ENCODE data around the gene NCKAP5. TPM values are rescaled to one million over a fixed set of nuclear protein-coding genes. Genes with fewer than 3 reads are reported as not detected.

NCKAP5 gene
- total and polyA plus RNA-seq, 2 of the 8 experiments (the other 6 are each of a cell fraction or from before 2014, with no cell fraction given): 0.27 to 0.86 TPM

- TF ChIP-seq CHD7 (IDR thresholded peaks at IDR 0.05; ENCODE audit: insufficient replicate concordance, low read length) (no peak), KDM5A (IDR thresholded peaks at IDR 0.05; ENCODE audit: low read length) (no peak), HDAC6 (IDR thresholded peaks at IDR 0.05; ENCODE audit: low read depth, low read length) (no peak), CBX8 (IDR thresholded peaks at IDR 0.05; ENCODE audit: borderline replicate concordance, low read depth, low read length) (no peak), POLR2A (IDR thresholded peaks at IDR 0.05; ENCODE audit: control extremely low read depth in 1 of 2, low read depth in 2 of 2, low read length in 2 of 2) (no peak), YY1 (IDR thresholded peaks at IDR 0.05; ENCODE audit: low read depth, low read length) (no peak), SIN3A (conservative IDR thresholded peaks at IDR 0.05 in 1 of 2, IDR thresholded peaks at IDR 0.05 in 1 of 2; ENCODE audit: low read depth in 1 of 2, low read length in 2 of 2) (no peak), NRF1 (IDR thresholded peaks at IDR 0.05; ENCODE audit: low read depth, low read length) (no peak)
These were observed 730.5 kb downstream of the NCKAP5 start (continued) for GRCh38 chr2:132837769-132838168.
